ENCODE data around the gene MYLK2.

MYLK2 gene

DNA sequence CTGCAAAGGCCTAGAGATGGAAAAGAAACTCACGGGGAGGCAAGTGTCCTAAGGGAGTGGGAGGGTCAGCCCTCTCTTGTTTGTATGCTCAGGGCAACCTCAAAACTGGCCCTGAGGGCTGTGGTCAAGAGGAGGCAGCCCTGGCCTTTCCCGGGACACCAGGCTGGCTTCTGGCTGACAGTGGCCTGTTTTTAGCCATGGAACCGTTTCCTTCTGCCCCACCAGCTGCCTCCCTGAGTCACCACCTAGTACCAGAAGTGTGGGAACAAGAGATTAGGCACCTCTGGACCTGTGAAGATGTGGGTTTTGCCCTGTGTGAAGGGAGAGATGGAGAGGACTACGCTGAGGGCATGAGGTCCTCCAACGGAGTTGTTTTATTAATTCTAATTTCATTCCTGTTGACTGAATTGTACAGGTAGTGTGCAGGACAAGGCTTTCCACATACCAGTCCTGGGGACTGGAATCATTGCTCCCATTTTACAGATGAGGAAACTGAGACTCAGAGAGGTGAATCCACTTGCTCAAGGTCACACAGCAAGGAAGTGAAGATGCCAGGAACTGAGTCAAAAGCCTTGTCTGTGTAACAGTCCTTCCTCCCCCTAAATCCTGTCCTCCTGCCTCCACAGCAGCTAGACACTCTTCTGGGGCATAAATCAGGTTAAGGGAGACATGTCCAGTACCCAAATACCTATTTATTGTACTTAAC, 20.8 kb downstream of the MYLK2 start:
- H3F3A ChIP-seq (ENCODE audit: low read depth): peaks cover 7% of the 10 kb centered on the region
- H3K4me1 ChIP-seq (ENCODE audit: insufficient read depth, low read length, poor library complexity, severe bottlenecking): peaks cover 62% of the 10 kb centered on the region
- H3K9me2 ChIP-seq (replicated peaks; ENCODE audit: low read depth, low read length): no peaks in the 10 kb centered on the region
- H3K27me3 ChIP-seq (ENCODE audit: insufficient read depth, low read length, poor library complexity, severe bottlenecking): no peaks in the 10 kb centered on the region
- H2AFZ ChIP-seq (ENCODE audit: low read length): no peak overlapping the region
- no peaks in the 10 kb centered on the region for H3K9me3 ChIP-seq (ENCODE audit: insufficient read depth, low read depth, low read length)
- no peaks in the 10 kb centered on the region for H4K20me1 ChIP-seq (ENCODE audit: insufficient read depth, low read length, poor library complexity, severe bottlenecking)
- H3K79me2 ChIP-seq (ENCODE audit: insufficient read depth, low read length): no peaks in the 10 kb centered on the region
- TF ChIP-seq, protein P1, sequence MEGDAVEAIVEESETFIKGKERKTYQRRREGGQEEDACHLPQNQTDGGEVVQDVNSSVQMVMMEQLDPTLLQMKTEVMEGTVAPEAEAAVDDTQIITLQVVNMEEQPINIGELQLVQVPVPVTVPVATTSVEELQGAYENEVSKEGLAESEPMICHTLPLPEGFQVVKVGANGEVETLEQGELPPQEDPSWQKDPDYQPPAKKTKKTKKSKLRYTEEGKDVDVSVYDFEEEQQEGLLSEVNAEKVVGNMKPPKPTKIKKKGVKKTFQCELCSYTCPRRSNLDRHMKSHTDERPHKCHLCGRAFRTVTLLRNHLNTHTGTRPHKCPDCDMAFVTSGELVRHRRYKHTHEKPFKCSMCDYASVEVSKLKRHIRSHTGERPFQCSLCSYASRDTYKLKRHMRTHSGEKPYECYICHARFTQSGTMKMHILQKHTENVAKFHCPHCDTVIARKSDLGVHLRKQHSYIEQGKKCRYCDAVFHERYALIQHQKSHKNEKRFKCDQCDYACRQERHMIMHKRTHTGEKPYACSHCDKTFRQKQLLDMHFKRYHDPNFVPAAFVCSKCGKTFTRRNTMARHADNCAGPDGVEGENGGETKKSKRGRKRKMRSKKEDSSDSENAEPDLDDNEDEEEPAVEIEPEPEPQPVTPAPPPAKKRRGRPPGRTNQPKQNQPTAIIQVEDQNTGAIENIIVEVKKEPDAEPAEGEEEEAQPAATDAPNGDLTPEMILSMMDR (conservative IDR thresholded peaks at IDR 0.05; ENCODE audit: low read length): no peak
- no peak for TF ChIP-seq EZH2phosphoT487 (IDR thresholded peaks at IDR 0.05; ENCODE audit: borderline replicate concordance)
- no peaks in the 10 kb centered on the region for H3K36me3 ChIP-seq (ENCODE audit: insufficient read depth, low read length)
- no peak overlapping the region for H3K4me2 ChIP-seq (ENCODE audit: low read depth, low read length, poor library complexity, severe bottlenecking)
- no peak overlapping the region for H3K4me3 ChIP-seq (ENCODE audit: low read length, poor library complexity, severe bottlenecking)
- no peak overlapping the region for H3K9ac ChIP-seq (ENCODE audit: low read depth, low read length, poor library complexity, severe bottlenecking)

DNA sequence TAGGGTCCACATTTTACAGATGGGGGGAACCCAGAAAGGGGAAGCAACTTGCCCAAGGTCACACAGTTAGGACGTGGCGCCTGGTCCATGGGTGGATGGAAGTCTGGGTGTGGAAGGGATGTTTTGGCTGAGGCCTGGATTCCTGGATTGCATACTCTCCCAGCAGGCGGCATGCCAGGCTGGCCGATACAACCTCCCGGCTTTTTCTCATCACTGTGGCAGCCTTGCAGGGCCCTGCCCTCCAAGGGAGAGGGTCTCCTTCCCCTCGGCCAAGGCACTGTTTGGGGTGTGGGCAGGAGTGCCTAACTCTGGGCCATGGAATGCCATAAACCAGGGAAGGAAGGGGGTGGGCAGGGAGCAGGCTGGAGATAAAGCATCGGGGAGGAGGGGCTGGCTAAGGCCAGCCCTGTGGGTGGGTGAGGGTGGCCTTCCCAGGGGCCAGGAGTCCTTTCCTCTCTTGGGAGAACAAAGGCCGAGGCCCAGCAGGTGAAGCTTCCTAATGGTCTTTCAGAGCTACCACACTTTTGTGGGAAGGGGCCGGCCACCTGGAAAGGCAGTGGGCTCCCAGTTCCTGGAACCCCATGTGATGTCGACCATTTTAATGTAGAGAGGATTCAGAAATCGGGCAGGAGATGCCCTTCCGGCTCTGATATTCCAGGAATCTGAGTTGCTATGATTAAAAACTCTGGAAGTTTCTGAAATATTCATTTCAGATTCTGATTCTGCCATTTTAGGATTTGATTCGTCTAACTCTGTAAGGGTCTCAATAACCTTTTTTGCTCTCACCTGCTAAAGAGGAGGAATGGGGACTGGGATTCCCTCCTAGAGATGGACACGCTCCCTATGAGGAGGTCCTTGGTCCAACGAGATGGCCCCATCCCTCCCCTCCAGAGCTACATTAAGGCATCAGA, 22.0 kb downstream of the MYLK2 start:
- Histone ChIP-seq H3K9ac (ENCODE audit: low read depth, low read length, poor library complexity, severe bottlenecking) (no peak overlapping the region), H4K20me1 (ENCODE audit: insufficient read depth, low read length, poor library complexity, severe bottlenecking) (no peaks in the 10 kb centered on the region), H3K4me2 (ENCODE audit: low read depth, low read length, poor library complexity, severe bottlenecking) (no peak overlapping the region)

DNA sequence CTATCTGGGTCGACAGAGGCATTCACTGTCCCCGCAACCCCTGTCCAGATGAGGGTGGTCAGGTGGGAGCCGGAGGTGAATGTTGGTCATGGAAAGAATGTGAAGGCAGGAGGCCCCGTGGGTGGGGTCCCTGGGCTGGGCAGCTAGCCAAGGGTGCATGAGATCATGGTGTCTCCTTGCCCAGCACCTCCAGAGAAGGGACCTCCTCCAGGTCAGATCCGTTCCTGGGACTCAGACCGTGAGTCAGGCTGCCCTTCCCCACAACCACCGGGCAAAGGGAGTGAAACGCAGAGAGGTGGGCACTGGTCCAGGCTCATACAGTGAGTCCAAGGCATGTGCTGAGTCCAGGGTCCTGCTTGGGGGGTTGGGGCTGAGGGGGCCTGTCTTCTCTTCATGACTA, 22.8 kb downstream of the MYLK2 start:
- no peaks in the 10 kb centered on the region for H3K79me2 ChIP-seq (ENCODE audit: insufficient read depth, low read length)
- H3K4me3 ChIP-seq (ENCODE audit: low read length, poor library complexity, severe bottlenecking): no peak overlapping the region
- no peaks in the 10 kb centered on the region for H3K9me2 ChIP-seq (replicated peaks; ENCODE audit: low read depth, low read length)
- TF ChIP-seq, protein P1 (conservative IDR thresholded peaks at IDR 0.05; ENCODE audit: low read length): no peak
- TF ChIP-seq EZH2phosphoT487 (IDR thresholded peaks at IDR 0.05; ENCODE audit: borderline replicate concordance): no peak
- no peaks in the 10 kb centered on the region for H3K9me3 ChIP-seq (ENCODE audit: insufficient read depth, low read depth, low read length)
- no peaks in the 10 kb centered on the region for H3K36me3 ChIP-seq (ENCODE audit: insufficient read depth, low read length)
- H4K20me1 ChIP-seq (ENCODE audit: insufficient read depth, low read length, poor library complexity, severe bottlenecking): no peaks in the 10 kb centered on the region
- no peaks in the 10 kb centered on the region for H3F3A ChIP-seq (ENCODE audit: low read depth)
- no peaks in the 10 kb centered on the region for H3K27me3 ChIP-seq (ENCODE audit: insufficient read depth, low read length, poor library complexity, severe bottlenecking)
- H3K4me1 ChIP-seq (ENCODE audit: insufficient read depth, low read length, poor library complexity, severe bottlenecking): peaks cover 54% of the 10 kb centered on the region
- no peak overlapping the region for H2AFZ ChIP-seq (ENCODE audit: low read length)
- H3K9ac ChIP-seq (ENCODE audit: low read depth, low read length, poor library complexity, severe bottlenecking): peak overlapping the region; percentile 29
- H3K4me2 ChIP-seq (ENCODE audit: low read depth, low read length, poor library complexity, severe bottlenecking): no peak overlapping the region

More for the DNA sequence above, 22.0 kb downstream of the MYLK2 start:
- no peak for TF ChIP-seq EZH2phosphoT487 (IDR thresholded peaks at IDR 0.05; ENCODE audit: borderline replicate concordance)
- TF ChIP-seq, protein P1 (conservative IDR thresholded peaks at IDR 0.05; ENCODE audit: low read length): no peak
- Histone ChIP-seq H3K9me3 (ENCODE audit: insufficient read depth, low read depth, low read length) (no peaks in the 10 kb centered on the region), H2AFZ (ENCODE audit: low read length) (no peak overlapping the region), H3K4me3 (ENCODE audit: low read length, poor library complexity, severe bottlenecking) (no peak overlapping the region), H3K36me3 (ENCODE audit: insufficient read depth, low read length) (no peaks in the 10 kb centered on the region), H3K27me3 (ENCODE audit: insufficient read depth, low read length, poor library complexity, severe bottlenecking) (no peaks in the 10 kb centered on the region), H3F3A (ENCODE audit: low read depth) (no peaks in the 10 kb centered on the region), H3K4me1 (ENCODE audit: insufficient read depth, low read length, poor library complexity, severe bottlenecking) (peaks cover 58% of the 10 kb centered on the region), H3K9me2 (replicated peaks; ENCODE audit: low read depth, low read length) (no peaks in the 10 kb centered on the region), H3K79me2 (ENCODE audit: insufficient read depth, low read length) (no peaks in the 10 kb centered on the region)
